Skeletal muscle satellite cell (primary cell): ENCODE measurements around the gene ZNF732.
"Not testable (repeated sequence)": the region's sequence is repeated elsewhere in the genome, so short reads cannot be mapped to it uniquely, and the experiment has no call there.

Experiments used
- H3K27me3 ChIP-seq: 2 replicates; pipeline ENCODE4 v1.7.0; 2013; ENCODE audit warnings: low read length; ENCODE audit not compliant: control insufficient read depth, insufficient read depth
- H3K36me3 ChIP-seq: 2 replicates; pipeline ENCODE4 v1.7.0; 2013; ENCODE audit warnings: mild to moderate bottlenecking, control low read depth, low read length; ENCODE audit not compliant: insufficient read depth
- H3K4me1 ChIP-seq: 2 replicates; pipeline ENCODE4 v1.7.0; 2013; ENCODE audit warnings: low read length; ENCODE audit not compliant: control insufficient read depth, insufficient read depth
- H3K4me2 ChIP-seq: 2 replicates; pipeline ENCODE4 v1.7.0; 2013; ENCODE audit warnings: mild to moderate bottlenecking, low read length
- H3K4me3 ChIP-seq: 2 replicates; pipeline ENCODE4 v1.7.0; 2013; ENCODE audit warnings: low read length
- H3K9ac ChIP-seq: 2 replicates; pipeline ENCODE4 v1.7.0; 2013; ENCODE audit warnings: mild to moderate bottlenecking, low read depth, low read length, moderate library complexity
- H3K9me3 ChIP-seq: replicated peaks from 2 replicates; pipeline ENCODE4 v1.7.0; 2013; ENCODE audit warnings: mild to moderate bottlenecking, control low read depth, low read length

ZNF732 gene

GRCh38 chr4:309807-310206 lies 4.5 kb upstream of the ZNF732 start:
- Histone ChIP-seq H3K36me3 (no peaks in the 10 kb centered on the region), H3K4me3 (no peak overlapping the region), H3K4me2 (no peak overlapping the region), H3K27me3 (no peaks in the 10 kb centered on the region), H3K9ac (no peak overlapping the region), H3K9me3 (peaks cover 3% of the 10 kb centered on the region), H3K4me1 (no peaks in the 10 kb centered on the region)

GRCh38 chr4:306551-306961 lies 1.3 kb upstream of the ZNF732 start:
- Histone ChIP-seq H3K4me3 (no peak overlapping the region), H3K36me3 (no peaks in the 10 kb centered on the region), H3K9me3 (peaks cover 3% of the 10 kb centered on the region), H3K9ac (no peak overlapping the region), H3K27me3 (no peaks in the 10 kb centered on the region), H3K4me1 (no peaks in the 10 kb centered on the region), H3K4me2 (no peak overlapping the region)

- not testable (repeated sequence) for H3K4me1 ChIP-seq, H3K27me3 ChIP-seq, H3K9ac ChIP-seq, H3K4me3 ChIP-seq, H3K9me3 ChIP-seq, H3K4me2 ChIP-seq, H3K36me3 ChIP-seq
These were observed 758 bp downstream of the ZNF732 start for GRCh38 chr4:304516-304915.

GRCh38 chr4:302381-302780 lies 2.9 kb downstream of the ZNF732 start:
- H3K4me1 ChIP-seq, result no peaks in the 10 kb centered on the region
- no peak overlapping the region for H3K4me2 ChIP-seq
- H3K4me3 ChIP-seq, result no peak overlapping the region
- H3K36me3 ChIP-seq, result no peaks in the 10 kb centered on the region
- no peaks in the 10 kb centered on the region for H3K27me3 ChIP-seq
- no peak overlapping the region for H3K9ac ChIP-seq
- peaks cover 2% of the 10 kb centered on the region for H3K9me3 ChIP-seq

- H3K36me3 ChIP-seq, result no peaks in the 10 kb centered on the region
- H3K9me3 ChIP-seq, result peaks cover 2% of the 10 kb centered on the region
- H3K4me3 ChIP-seq, result no peak overlapping the region
- no peak overlapping the region for H3K9ac ChIP-seq
- H3K4me2 ChIP-seq, result no peak overlapping the region
- H3K4me1 ChIP-seq, result no peaks in the 10 kb centered on the region
- no peaks in the 10 kb centered on the region for H3K27me3 ChIP-seq
These were observed 10.5 kb downstream of the ZNF732 start for GRCh38 chr4:294732-295131.

- Histone ChIP-seq H3K36me3 (no peaks in the 10 kb centered on the region), H3K4me3 (no peak overlapping the region), H3K9me3 (peaks cover 6% of the 10 kb centered on the region), H3K27me3 (no peaks in the 10 kb centered on the region), H3K4me2 (no peak overlapping the region), H3K4me1 (no peaks in the 10 kb centered on the region), H3K9ac (no peak overlapping the region)
These were observed 16.4 kb downstream of the ZNF732 start for GRCh38 chr4:288891-289290.

GRCh38 chr4:273309-274017 lies 31.8 kb downstream of the ZNF732 start:
- Histone ChIP-seq H3K4me1 (no peaks in the 10 kb centered on the region), H3K9ac (no peak overlapping the region), H3K9me3 (peaks cover 33% of the 10 kb centered on the region), H3K4me3 (no peak overlapping the region), H3K27me3 (no peaks in the 10 kb centered on the region), H3K36me3 (no peaks in the 10 kb centered on the region), H3K4me2 (no peak overlapping the region)

GRCh38 chr4:271492-272103 lies 33.7 kb downstream of the ZNF732 start:
- Histone ChIP-seq H3K4me2 (no peak overlapping the region), H3K9me3 (peaks cover 30% of the 10 kb centered on the region), H3K9ac (no peak overlapping the region), H3K27me3 (no peaks in the 10 kb centered on the region), H3K36me3 (no peaks in the 10 kb centered on the region), H3K4me1 (no peaks in the 10 kb centered on the region), H3K4me3 (no peak overlapping the region)

GRCh38 chr4:259240-259639 lies 46.0 kb downstream of the ZNF732 start:
- not testable (repeated sequence) for H3K9ac ChIP-seq, H3K4me3 ChIP-seq, H3K4me2 ChIP-seq, H3K4me1 ChIP-seq, H3K36me3 ChIP-seq, H3K27me3 ChIP-seq
- peaks cover 36% of the 10 kb centered on the region for H3K9me3 ChIP-seq

- Histone ChIP-seq H3K27me3 (no peaks in the 10 kb centered on the region), H3K9ac (no peak overlapping the region), H3K4me2 (no peak overlapping the region), H3K36me3 (no peaks in the 10 kb centered on the region), H3K9me3 (peaks cover 40% of the 10 kb centered on the region), H3K4me3 (no peak overlapping the region), H3K4me1 (no peaks in the 10 kb centered on the region)
These were observed 48.8 kb downstream of the ZNF732 start for GRCh38 chr4:256492-256891.

GRCh38 chr4:253936-254756 lies 51.1 kb downstream of the ZNF732 start:
- peaks cover 31% of the 10 kb centered on the region for H3K9me3 ChIP-seq
- no peaks in the 10 kb centered on the region for H3K4me1 ChIP-seq
- H3K36me3 ChIP-seq, result no peaks in the 10 kb centered on the region
- no peak overlapping the region for H3K4me2 ChIP-seq
- no peak overlapping the region for H3K9ac ChIP-seq
- no peak overlapping the region for H3K4me3 ChIP-seq
- H3K27me3 ChIP-seq, result no peaks in the 10 kb centered on the region
